ENCODE measurements around the gene RNASE8.

Gene RNASE8

GRCh38 chr14:21072781-21073339 is 15.2 kb downstream of the RNASE8 start:
- DNase-seq: no peak

GRCh38 chr14:21073921-21074320 is 16.3 kb downstream of the RNASE8 start:
- DNase-seq: no peak

GRCh38 chr14:21074398-21075272 is 17.0 kb downstream of the RNASE8 start:
- no peak for DNase-seq

GRCh38 chr14:21075719-21076437 is 18.3 kb downstream of the RNASE8 start:
- no peak for DNase-seq

- DNase-seq: no peak
Observed at GRCh38 chr14:21077672-21078071, 20.1 kb downstream of the RNASE8 start.

- no peak for DNase-seq
Observed at GRCh38 chr14:21078287-21078686, 20.7 kb downstream of the RNASE8 start.

GRCh38 chr14:21078726-21079125 is 21.1 kb downstream of the RNASE8 start:
- DNase-seq: no peak

- DNase-seq: no peak
Observed at GRCh38 chr14:21081521-21082142, 24.0 kb downstream of the RNASE8 start.

- no peak for DNase-seq
Observed at GRCh38 chr14:21083565-21084325, 26.1 kb downstream of the RNASE8 start.

GRCh38 chr14:21084396-21084795 is 26.8 kb downstream of the RNASE8 start:
- DNase-seq: no peak

GRCh38 chr14:21084998-21085853 is 27.6 kb downstream of the RNASE8 start:
- peak; percentile 69 to 85 (median 82) for DNase-seq

- no peak for DNase-seq
Observed at GRCh38 chr14:21086908-21087293, 29.3 kb downstream of the RNASE8 start.

GRCh38 chr14:21087294-21088091 is 29.9 kb downstream of the RNASE8 start:
- peak; percentile 74 to 93 (median 81) for DNase-seq

GRCh38 chr14:21088687-21089086 is 31.1 kb downstream of the RNASE8 start:
- DNase-seq: no peak

- no peak for DNase-seq
Observed at GRCh38 chr14:21089271-21089670, 31.6 kb downstream of the RNASE8 start.

- no peak for DNase-seq
Observed at GRCh38 chr14:21089877-21090193, 32.2 kb downstream of the RNASE8 start.

- peak in 3 of 4 experiments; percentile 48 to 67 (median 49) for DNase-seq
Observed at GRCh38 chr14:21090194-21090939, 32.7 kb downstream of the RNASE8 start.

- DNase-seq: no peak
Observed at GRCh38 chr14:21090940-21091663, 33.5 kb downstream of the RNASE8 start.

- DNase-seq: no peak
Observed at GRCh38 chr14:21091821-21092272, 34.2 kb downstream of the RNASE8 start.

Data from suppressor macrophage (primary cell).